K562 (cell line): ENCODE data around the gene FKBP2. TPM values are rescaled to one million over a fixed set of nuclear protein-coding genes. Genes with fewer than 3 reads are reported as not detected.

Experiments
- CEBPB ChIP-seq: fragments of 450-650 bp; IDR thresholded peaks from 2 replicates; pipeline ENCODE4 v1.6.1; 2016; ENCODE audit warnings: missing genetic modification characterization, missing compliant biosample characterization
- CHAMP1 ChIP-seq: fragments of 450-650 bp; IDR thresholded peaks from 2 replicates; pipeline ENCODE4 v1.6.1; 2016; ENCODE audit warnings: mild to moderate bottlenecking
- DLX4 ChIP-seq: fragments of 250-450 bp; sonication (Bioruptor Pico); IDR thresholded peaks from 2 replicates; pipeline ENCODE4 v1.6.1; 2021; ENCODE audit warnings: mild to moderate bottlenecking
- GTF2F1 ChIP-seq: IDR thresholded peaks from 2 replicates; pipeline ENCODE4 v1.6.1; 2011; ENCODE audit warnings: low read depth, low read length, improper control_type of control experiment
- KDM2B ChIP-seq: fragments of 250-450 bp; sonication (Bioruptor Pico); IDR thresholded peaks from 2 replicates; pipeline ENCODE4 v1.8.0; 2021; ENCODE audit warnings: mild to moderate bottlenecking, moderate library complexity
- MBD1 ChIP-seq: fragments of 250-450 bp; sonication (Bioruptor Pico); IDR thresholded peaks from 2 replicates; pipeline ENCODE4 v1.8.0; 2022; ENCODE audit warnings: inconsistent platforms
- NCOA1 ChIP-seq: fragments of 450-650 bp; IDR thresholded peaks from 2 replicates; pipeline ENCODE4 v1.6.1; 2016; ENCODE audit warnings: low read depth
- NFIC ChIP-seq: fragments of 450-650 bp; IDR thresholded peaks from 2 replicates; pipeline ENCODE4 v1.6.1; 2017; ENCODE audit warnings: mild to moderate bottlenecking, inconsistent platforms
- NR2C1 ChIP-seq, 2 experiments: fragments of 450-650 bp; IDR thresholded peaks; 2 replicates each; pipeline ENCODE4 v1.6.1; 2017; ENCODE audit warnings: mild to moderate bottlenecking in 2 of 2, antibody characterized with exemption in 1 of 2, inconsistent platforms in 1 of 2, missing compliant biosample characterization in 1 of 2, missing genetic modification characterization in 1 of 2
- PRDM10 ChIP-seq: fragments of 450-650 bp; IDR thresholded peaks from 2 replicates; pipeline ENCODE4 v1.6.1; 2018; ENCODE audit not compliant: partially characterized antibody
- STAT5A ChIP-seq: IDR thresholded peaks from 2 replicates; pipeline ENCODE4 v1.6.1; 2012; ENCODE audit warnings: low read length, inconsistent platforms, borderline replicate concordance
- TEAD1 ChIP-seq, 2 experiments: fragments of 450-650 bp in 1 of 2; sonication (generic) in 1 of 2; formaldehyde crosslinking; IDR thresholded peaks; 2 replicates each; pipeline versions ENCODE4 v1.4.0 to v1.8.0; 2020 to 2022; ENCODE audit warnings: mild to moderate bottlenecking in 2 of 2, missing genetic modification reagents in 1 of 2
- THAP7 ChIP-seq: fragments of 250-450 bp; sonication (Bioruptor Pico); IDR thresholded peaks from 2 replicates; pipeline ENCODE4 v1.5.0; 2021
- YBX1 ChIP-seq: fragments of 450-650 bp; IDR thresholded peaks from 2 replicates; pipeline ENCODE4 v1.7.1; 2016; ENCODE audit warnings: mild to moderate bottlenecking
- ZBTB43 ChIP-seq: sonication (generic); formaldehyde crosslinking; IDR thresholded peaks from 2 replicates; pipeline ENCODE4 v1.8.0; 2023; ENCODE audit warnings: mild to moderate bottlenecking, missing genetic modification reagents
- ZNF212 ChIP-seq: fragments of 450-650 bp; formaldehyde crosslinking; IDR thresholded peaks from 2 replicates; pipeline ENCODE4 v1.4.0; 2020; ENCODE audit warnings: mild to moderate bottlenecking
- ZNF644 ChIP-seq: fragments of 200-800 bp; sonication (Bioruptor generic); IDR thresholded peaks from 2 replicates; pipeline ENCODE4 v1.6.1; 2016; ENCODE audit warnings: low read depth, missing genetic modification characterization, missing compliant biosample characterization
- ZNF77 ChIP-seq: fragments of 250-450 bp; sonication (Bioruptor Pico); IDR thresholded peaks from 2 replicates; pipeline ENCODE4 v1.5.0; 2020
- polyA plus RNA-seq, 8 experiments: library from polyadenylated mRNA; depleted of rRNA in 4 of 8; stranded (reverse) in 5 of 8; unstranded in 3 of 8; fragments of >200 nt; fragmentation: Nextera tagmentation in 2 of 8; fragmentation: Illumina TruSeq in 1 of 8; extraction: Ambion mirVana in 2 of 8; extraction: Trizol in 1 of 8; gene quantifications; 2 replicates each; pipeline versions ENCODE4 v1.2.1 to v1.2.3, GENCODE V29; 2011 to 2014; ENCODE audit warnings: inconsistent platforms in 1 of 8, missing spikeins in 1 of 8
- total RNA-seq, 7 experiments: library from RNA; depleted of rRNA in 6 of 7; stranded (reverse); fragments of >200 nt in 6 of 7; fragmentation: Illumina TruSeq in 2 of 7; extraction: Trizol in 2 of 7; gene quantifications; 2 replicates each; pipeline versions ENCODE4 v1.2.1 to v1.2.3, GENCODE V29; 2011 to 2021; ENCODE audit warnings: low replicate concordance in 1 of 7

FKBP2 gene
- total and polyA plus RNA-seq, 9 of the 15 experiments (the other 6 are each of a cell fraction or from before 2014, with no cell fraction given): 3.5 to 151 (median 58.1) TPM

- TF ChIP-seq DLX4: no peak
- no peak for TF ChIP-seq GTF2F1
- no peak for TF ChIP-seq ZNF212 (CRISPR knock-in tag)
- TF ChIP-seq MBD1 (CRISPR knock-in tag): no peak
- no peak for TF ChIP-seq CHAMP1
- no peak for TF ChIP-seq CEBPB (tag)
- no peak for TF ChIP-seq NR2C1 (IDR thresholded peaks at IDR 0.05)
- TF ChIP-seq NR2C1 (tag; IDR thresholded peaks at IDR 0.05): no peak
- TF ChIP-seq THAP7 (CRISPR knock-in tag): no peak
- no peak for TF ChIP-seq STAT5A
- no peak for TF ChIP-seq ZNF77 (CRISPR knock-in tag)
- no peak for TF ChIP-seq TEAD1 (CRISPR knock-in tag; IDR thresholded peaks at IDR 0.05)
- TF ChIP-seq NCOA1: no peak
- TF ChIP-seq ZBTB43 (CRISPR knock-in tag): no peak
- no peak for TF ChIP-seq YBX1
- no peak for TF ChIP-seq NFIC
- no peak for TF ChIP-seq ZNF644
- no peak for TF ChIP-seq KDM2B (CRISPR knock-in tag)
- peak; percentile 82 for TF ChIP-seq PRDM10
These were observed 10.3 kb downstream of the FKBP2 start, which contains the start of gene PLCB3 (continued) for GRCh38 chr11:64251016-64251752.
